Fibroblast of skin of scalp (primary cell): Measurements from ENCODE around the gene TCIRG1.

Source experiments
- DNase-seq: peaks from one replicate; pipeline ENCODE4 v3.0.0-alpha.2; 2013

Gene TCIRG1

DNA sequence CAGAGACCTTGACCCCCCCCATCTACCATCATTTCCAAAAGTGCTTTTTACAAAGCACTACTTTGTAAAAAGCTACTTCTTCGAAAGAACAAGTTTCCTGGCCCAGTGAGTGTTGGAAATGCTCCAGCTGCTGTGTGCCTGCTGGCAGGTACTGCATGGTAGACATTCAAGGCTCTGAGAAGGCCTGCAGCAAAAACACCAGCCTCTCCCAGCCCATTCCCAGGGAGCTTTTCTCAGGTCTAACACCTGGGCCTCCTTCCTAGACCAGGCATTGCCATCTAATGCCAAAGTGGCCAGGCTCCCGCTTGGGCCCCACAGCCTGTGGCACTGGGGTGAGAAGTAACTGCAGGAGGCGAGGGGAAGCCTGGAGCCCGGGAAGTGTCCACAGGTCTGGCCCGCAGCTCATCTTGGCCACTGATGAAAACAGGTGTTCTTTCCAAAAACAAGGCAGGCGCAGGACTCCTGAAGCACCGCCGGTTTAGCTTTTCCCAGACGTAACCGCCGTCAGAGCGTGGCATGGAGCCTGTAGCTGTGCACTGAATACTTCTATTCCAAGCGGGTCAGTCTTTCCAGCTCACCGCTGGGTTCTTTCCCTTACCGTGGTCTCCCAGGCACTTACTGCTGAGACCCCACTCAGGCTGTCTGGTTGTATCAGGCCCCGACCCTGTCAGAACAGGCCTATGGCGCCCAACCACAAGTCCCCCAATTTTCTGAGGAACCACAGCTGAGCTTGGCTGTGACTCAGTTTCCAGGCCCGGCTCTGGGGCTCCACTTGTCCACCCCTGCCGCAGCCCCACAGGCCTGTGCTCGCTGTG is 1.2 kb upstream of the TCIRG1 start:
- no peak for DNase-seq

DNA sequence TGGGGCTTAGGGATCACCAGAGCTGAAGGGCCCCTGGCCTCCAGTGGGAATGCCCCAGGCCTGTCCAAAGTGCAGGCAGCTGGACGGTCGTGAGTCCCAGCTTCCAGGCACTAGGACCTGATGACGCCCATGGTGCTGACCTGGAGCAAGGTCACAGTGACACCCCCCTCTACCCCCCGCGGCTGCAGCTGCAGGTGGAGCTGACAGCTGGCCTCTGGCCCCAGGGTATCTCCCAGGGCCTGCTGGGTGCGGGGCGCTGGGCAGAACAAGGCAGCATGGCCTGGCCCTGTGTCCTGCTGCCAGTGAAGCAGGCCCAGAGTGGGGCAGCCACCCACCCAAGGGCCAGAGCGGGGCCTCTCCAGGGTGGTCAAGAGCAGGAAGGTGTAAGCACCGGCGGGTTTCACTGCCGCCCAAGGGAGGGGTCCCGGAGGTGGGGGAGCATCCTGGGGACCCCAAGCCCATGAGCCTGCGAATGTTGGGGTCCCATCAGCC is 553 bp upstream of the TCIRG1 start:
- DNase-seq = no peak

DNA sequence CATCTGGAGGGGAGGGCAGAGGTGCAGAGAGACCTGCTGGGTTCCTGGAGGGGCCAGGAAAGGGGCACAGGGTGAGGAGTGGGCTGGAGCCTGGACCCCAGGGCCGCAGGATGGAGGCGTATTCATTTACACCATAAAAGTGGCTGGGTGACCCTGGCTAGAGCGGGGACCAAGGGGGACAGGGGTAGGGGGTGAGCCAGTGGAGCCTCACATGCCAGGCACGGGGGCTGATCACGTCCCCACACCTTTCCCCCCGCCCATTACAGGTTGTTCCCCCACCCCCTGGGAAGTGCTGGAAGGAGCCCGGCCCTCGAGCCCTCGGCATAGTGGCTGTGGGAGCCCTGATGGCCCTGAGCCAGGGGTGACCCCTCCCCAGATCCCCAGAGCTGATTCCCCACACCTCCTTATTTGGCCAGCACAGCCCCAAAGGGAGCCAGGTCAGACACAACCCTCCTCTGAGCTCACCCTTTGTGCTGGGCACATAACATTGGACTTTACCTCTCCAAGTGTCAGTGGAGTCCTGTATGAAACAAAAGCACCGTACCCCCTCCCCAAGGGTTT is 781 bp downstream of the TCIRG1 start:
- no peak for DNase-seq

DNA sequence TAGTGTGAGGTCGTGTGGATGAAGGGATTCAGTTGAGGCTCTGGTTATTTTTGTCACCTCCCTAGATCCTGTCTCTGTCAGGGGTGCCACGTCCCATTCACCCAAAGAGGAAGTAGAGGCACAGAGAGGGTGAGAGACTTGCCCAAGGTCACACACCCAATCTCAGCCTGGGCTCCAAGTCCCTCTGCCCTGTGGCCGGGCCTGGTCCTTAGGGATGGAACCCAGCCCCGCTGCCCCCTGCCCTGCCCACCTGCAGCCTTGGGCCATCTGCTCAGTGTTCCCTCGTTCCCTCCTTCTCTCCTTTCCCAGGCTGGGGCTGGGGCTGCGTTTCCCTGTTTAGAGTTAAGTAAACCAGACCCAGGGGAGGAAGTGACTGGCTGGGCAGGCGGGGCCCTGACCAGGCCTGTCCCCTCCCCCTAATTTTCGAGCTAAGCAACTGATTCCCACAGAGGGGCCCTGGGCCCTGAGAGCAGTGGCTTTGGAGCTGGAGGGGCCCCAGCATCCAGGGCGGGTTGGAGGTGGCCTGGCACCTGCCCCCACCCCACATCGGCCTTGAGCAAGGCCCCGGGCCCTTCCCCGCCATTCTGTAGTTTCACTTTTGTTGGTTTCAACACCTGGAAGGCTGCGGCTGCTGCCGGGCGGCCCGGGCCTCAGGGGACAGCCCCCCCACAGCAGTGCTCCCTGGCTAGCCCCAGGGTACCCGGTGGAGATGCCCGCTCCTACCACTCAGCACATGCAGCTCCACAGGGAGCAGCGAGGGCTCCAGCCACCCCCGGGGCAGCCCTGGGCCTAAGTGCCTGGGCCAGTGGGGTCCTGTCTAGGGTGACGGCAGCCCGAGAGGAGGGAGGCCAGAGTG is 1.5 kb downstream of the TCIRG1 start:
- DNase-seq = peak; percentile 69

DNA sequence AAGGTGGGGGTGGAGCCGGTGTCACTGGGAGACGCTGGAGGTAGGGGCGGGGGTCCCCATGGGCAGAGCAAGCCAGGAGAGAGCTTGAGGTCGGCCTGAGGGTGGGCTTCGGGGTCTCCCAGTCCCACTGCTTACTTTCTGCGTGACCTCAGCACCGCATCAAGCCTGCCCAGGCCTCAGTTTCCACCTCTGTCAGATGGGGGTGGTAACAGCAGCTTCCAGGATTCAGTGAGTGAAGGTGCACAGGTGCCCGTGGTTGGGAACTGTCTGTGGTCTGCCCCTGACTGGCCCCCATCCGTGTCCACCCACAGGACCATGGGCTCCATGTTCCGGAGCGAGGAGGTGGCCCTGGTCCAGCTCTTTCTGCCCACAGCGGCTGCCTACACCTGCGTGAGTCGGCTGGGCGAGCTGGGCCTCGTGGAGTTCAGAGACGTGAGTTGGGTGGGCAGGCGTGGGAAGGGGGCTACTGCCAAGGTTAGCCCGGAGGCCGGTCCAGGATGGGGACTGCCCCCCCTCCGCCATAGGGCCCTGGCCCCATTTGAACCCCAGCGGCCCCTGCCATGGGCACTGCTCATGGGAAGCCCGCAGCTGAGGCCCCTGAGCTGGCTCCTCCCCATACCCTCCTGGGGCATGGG is 2.2 kb downstream of the TCIRG1 start:
- no peak for DNase-seq

DNA sequence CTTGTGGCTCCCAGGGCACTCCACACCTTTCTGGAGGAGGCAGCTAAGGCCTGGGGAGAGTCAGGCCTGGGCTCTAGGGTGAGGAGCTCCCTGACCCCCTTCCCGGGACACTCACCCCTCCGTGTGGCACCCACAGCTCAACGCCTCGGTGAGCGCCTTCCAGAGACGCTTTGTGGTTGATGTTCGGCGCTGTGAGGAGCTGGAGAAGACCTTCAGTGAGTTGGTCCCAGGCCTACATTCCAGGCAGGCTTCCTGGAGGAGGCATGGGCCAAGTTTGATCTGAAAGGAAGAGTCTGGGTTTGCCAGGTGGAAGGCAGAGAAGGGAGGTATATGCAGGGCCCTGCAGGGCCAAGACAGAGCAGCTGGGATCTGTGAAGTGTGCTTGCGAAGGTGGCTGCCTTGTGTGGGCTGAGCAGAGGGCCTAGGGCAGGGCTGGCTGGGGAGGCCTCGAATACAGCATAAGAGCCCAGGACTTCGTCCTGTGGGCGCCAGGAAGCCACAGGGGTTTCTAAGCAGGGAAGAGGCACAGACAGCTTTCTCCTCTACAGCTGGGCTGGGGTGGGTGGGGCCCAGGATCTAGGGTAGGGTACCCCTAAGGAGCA is 2.9 kb downstream of the TCIRG1 start:
- DNase-seq = no peak

DNA sequence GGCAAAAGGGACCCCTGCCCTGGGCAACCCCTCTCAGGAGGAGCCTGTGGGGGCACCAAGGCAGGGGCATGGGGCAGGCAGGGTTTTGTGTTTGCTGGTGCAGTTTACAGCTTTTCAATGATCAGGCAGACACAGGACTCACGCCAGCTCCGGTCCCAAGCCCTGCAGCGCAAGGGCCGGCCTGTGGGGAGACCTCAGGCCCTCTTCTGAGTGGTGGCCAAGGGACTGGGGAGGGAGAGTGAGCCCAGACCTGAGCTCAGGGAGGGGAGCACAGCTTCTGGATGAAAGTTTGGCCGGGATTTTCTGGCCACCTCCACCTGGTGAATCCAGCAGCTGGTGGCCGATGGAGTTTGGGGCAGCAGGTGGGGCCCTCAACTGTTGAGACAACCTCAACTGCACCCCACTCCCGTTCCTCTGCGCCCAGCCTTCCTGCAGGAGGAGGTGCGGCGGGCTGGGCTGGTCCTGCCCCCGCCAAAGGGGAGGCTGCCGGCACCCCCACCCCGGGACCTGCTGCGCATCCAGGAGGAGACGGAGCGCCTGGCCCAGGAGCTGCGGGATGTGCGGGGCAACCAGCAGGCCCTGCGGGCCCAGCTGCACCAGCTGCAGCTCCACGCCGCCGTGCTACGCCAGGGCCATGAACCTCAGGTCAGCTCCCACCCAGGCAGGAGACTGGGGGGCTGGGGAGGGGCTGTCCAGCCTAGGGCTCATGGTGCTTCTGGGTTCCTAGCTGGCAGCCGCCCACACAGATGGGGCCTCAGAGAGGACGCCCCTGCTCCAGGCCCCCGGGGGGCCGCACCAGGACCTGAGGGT is 3.6 kb downstream of the TCIRG1 start:
- DNase-seq = no peak

DNA sequence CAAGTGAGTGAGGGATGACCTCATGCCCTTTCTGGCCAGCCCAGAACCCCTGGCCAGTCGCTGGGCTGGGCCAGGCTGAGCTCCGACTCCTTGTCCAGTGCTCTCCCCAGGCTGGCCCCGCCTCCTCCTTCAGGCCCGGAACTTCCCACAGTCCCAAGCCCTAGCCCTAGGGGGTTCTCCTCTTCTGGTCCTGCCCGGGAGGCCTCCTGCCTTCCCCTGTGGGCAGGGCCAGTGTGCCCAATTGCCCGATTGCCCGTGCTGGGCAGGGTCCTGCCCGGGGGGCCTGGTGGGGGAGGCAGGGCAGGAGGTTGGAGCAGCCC is 4.2 kb downstream of the TCIRG1 start:
- no peak for DNase-seq

DNA sequence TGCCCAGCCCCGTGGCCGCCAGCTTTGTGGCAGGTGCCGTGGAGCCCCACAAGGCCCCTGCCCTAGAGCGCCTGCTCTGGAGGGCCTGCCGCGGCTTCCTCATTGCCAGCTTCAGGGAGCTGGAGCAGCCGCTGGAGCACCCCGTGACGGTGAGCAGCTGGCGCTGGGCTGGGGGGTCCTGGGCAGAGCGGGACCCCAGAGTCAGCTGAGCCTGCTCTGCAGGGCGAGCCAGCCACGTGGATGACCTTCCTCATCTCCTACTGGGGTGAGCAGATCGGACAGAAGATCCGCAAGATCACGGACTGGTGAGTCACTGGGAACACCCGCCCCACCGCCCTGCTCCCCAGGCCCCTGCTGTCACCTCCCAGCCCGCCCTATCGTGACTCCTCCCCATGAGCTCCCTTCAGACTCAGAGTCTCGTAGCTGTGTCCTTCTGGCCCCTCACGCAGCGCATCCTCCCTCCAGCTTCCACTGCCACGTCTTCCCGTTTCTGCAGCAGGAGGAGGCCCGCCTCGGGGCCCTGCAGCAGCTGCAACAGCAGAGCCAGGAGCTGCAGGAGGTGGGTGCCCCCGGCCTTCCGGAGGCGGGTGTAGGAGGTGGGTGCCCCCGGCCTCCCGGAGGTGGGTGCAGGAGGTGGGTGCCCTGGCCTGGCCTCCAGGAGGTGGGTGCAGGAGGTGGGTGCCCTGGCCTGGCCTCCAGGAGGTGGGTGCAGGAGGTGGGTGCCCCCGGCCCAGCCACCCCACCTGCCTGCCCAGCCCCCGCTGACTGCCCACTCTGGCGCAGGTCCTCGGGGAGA is 4.7 kb downstream of the TCIRG1 start:
- DNase-seq = peak; percentile 60

DNA sequence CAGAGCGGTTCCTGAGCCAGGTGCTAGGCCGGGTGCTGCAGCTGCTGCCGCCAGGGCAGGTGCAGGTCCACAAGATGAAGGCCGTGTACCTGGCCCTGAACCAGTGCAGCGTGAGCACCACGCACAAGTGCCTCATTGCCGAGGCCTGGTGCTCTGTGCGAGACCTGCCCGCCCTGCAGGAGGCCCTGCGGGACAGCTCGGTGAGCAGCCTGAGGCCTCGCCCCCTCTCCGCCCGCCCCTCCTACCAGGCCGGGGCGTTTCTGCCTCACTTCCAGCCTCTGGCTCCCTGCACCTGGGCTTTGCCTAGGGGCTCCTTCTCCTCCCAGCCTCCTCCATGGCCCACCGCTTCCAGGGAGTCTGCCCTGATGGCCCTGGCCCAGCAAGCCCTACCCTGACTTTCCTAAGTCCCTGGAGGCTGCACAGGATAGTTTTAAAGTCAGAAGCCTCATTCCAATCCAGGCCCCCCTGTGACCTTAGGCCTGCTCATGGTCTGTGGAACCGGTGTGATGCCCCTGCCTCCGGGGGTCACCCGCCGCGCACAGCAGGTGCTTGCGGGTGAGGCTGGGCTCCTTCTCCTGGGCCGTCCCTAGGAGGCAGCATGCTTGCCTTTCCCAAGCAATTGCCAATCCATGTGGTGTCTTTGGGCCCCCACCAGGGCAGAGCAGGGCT is 5.5 kb downstream of the TCIRG1 start:
- DNase-seq = no peak

DNA sequence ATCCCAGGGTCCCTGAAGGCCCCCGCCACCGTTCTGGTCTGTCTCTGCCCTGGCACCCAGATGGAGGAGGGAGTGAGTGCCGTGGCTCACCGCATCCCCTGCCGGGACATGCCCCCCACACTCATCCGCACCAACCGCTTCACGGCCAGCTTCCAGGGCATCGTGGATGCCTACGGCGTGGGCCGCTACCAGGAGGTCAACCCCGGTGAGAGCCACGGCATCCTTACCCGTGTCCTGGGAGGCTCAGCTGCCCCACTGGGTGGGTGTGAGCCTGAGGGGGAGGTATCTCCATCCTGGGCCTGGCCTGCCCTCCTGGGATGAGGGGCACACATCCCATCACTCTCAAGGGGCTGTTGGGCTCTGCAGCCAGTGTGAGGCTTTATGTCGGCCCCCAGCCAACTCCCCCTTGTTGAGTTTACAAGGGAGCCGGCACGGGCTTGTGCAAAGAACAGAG is 6.1 kb downstream of the TCIRG1 start:
- no peak for DNase-seq

DNA sequence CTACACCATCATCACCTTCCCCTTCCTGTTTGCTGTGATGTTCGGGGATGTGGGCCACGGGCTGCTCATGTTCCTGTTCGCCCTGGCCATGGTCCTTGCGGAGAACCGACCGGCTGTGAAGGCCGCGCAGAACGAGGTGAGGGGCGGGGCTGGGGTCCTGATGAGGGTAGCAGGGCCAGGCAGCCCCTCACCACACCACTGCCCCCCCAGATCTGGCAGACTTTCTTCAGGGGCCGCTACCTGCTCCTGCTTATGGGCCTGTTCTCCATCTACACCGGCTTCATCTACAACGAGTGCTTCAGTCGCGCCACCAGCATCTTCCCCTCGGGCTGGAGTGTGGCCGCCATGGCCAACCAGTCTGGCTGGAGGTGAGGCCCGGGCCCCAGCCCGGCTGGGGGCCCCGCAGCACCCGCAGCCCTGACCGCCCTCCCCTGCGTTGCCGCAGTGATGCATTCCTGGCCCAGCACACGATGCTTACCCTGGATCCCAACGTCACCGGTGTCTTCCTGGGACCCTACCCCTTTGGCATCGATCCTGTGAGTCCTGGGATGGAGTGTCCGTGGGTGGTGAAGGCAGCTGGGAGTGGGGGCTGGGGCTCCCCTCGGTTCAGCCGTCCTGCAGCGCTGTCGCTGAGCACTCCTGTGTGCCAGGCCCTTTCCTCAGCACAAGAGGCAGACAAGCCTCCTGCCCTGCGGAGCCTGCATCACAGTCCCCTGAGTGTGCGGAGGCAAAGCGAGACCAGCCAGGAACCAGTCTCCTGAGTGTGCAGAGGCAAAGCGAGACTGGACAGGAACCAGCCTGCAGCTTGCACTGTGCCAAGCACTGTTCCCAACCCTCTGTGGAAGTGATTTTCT is 8.8 kb downstream of the TCIRG1 start:
- no peak for DNase-seq

DNA sequence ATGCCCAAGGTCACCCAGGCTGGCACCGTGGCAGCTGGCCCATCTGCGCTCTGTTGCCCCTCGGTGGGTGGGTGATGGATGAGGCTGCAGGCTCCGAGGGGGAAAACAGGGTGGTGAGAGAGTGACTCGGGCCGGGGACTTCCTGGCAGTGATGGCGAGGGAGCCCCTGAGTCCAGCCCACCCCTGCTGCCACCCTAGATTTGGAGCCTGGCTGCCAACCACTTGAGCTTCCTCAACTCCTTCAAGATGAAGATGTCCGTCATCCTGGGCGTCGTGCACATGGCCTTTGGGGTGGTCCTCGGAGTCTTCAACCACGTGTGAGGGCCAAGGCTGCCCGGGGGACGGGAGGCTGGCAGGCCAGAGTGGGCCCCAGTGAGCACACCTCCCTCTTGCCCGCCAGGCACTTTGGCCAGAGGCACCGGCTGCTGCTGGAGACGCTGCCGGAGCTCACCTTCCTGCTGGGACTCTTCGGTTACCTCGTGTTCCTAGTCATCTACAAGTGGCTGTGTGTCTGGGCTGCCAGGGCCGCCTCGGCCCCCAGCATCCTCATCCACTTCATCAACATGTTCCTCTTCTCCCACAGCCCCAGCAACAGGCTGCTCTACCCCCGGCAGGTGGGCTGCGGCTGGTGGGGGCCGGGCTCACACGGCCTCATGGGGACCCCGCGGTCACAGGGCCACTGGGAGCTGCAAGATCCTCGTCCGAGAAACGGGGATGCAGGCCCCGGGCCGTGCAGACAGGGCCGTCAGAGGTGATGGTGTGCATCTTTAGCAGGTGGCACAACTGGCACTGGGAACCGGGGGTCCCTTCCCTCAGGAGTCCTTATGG is 10.1 kb downstream of the TCIRG1 start:
- no peak for DNase-seq

DNA sequence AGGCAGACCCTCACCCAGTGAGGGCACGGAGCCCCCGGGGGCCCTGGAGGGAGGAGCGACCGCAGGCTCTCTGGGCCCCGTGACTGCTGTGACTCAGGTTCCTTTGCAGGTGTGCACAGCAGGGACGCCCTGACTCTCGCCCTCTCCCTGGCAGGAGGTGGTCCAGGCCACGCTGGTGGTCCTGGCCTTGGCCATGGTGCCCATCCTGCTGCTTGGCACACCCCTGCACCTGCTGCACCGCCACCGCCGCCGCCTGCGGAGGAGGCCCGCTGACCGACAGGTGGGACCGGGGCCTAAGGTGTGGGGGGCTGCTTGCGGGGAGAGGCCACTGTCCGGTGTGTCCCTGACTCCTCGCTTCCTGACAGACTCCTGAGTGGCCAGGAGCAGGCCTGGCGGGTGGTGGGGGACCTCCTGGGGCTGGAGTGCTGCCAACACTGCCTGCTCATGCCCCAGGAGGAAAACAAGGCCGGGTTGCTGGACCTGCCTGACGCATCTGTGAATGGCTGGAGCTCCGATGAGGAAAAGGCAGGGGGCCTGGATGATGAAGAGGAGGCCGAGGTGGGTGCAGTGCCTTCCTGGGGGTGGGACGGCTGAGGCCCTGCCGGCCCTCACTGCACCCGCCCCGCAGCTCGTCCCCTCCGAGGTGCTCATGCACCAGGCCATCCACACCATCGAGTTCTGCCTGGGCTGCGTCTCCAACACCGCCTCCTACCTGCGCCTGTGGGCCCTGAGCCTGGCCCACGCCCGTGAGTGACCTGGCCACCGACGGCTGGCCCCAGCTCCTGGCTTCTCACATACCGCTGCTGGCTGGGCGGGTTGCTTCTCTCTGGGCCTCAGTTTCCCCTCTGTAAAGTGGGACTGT is 10.9 kb downstream of the TCIRG1 start:
- DNase-seq = no peak

DNA sequence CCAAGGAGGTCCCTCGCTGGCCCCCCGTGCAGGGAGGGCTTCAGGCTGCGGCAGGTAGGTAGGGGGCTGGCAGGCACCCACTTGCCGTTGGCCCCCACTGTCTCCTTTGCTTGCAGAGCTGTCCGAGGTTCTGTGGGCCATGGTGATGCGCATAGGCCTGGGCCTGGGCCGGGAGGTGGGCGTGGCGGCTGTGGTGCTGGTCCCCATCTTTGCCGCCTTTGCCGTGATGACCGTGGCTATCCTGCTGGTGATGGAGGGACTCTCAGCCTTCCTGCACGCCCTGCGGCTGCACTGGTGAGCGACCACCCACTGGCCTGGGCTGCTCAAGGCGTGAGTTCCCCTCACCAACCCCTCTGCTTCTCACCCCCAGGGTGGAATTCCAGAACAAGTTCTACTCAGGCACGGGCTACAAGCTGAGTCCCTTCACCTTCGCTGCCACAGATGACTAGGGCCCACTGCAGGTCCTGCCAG is 11.6 kb downstream of the TCIRG1 start:
- no peak for DNase-seq

DNA sequence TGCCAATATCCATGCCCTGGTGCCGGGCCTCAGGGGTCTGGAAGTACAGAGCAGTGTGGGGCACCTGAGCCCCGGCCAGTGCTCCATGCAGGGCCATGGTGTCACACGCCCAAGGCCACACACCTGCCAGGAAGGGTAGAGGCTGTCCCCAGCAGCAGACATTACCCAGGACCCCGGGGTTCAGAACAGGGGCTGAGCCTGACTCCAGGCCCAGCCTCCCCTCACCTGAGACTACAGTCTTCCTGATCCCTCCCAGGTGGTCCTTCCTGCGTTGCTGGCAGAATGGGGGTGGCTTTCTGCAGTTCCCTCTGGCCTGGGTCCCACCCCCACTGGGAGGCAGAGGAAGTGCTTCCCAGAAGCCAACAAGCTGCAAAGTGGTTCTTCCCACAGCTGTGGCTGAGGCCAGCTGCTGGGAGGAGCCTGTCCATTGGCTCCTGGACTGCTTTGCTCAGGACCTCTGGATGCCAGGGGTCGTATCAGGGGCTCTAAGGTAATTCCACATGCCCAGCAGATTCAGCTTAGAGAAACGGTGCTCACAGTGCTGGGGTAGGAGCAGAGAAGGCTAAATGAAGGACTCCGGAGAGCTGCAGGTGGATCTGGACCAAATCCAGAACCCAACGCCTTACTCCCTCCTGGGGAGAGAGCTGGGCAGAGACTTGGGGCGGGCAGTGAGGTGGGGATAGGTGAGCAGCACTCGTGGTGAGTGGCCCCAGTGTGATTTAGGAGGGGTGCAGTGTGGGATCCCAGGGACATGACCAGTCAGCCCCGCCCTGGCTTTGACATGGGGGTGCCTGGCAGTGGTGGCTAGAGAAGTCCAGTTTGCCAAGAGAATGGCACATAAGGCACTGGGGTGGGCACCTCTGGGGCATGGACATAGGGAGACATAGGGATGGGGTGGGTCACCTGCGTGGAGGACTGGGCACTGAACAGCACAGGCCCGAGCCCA is 12.6 kb downstream of the TCIRG1 start:
- no peak for DNase-seq
